CD1c-positive myeloid dendritic cell (primary cell): Measurements from ENCODE around the gene ACSS2.
A peak's percentile ranks its signal among the peaks of the same experiment; 100 is the strongest.

Experiments used
- DNase-seq: peaks from one replicate; pipeline ENCODE4 v3.0.0-alpha.2; 2016; ENCODE audit errors: extremely low spot score

ACSS2 gene

GRCh38 chr20:34915131-34915530 is 38.7 kb downstream of the ACSS2 start:
- no peak for DNase-seq

GRCh38 chr20:34915749-34916455 is 39.5 kb downstream of the ACSS2 start:
- no peak for DNase-seq

- DNase-seq = no peak
Measured at GRCh38 chr20:34916774-34917354, 40.5 kb downstream of the ACSS2 start.

- no peak for DNase-seq
Measured at GRCh38 chr20:34920055-34920454, 43.6 kb downstream of the ACSS2 start.

GRCh38 chr20:34921436-34921835 is 45.0 kb downstream of the ACSS2 start:
- DNase-seq = no peak

- DNase-seq = no peak
Measured at GRCh38 chr20:34922654-34923381, 46.4 kb downstream of the ACSS2 start.

- no peak for DNase-seq
Measured at GRCh38 chr20:34923414-34923813, 47.0 kb downstream of the ACSS2 start.

GRCh38 chr20:34925341-34925740 is 48.9 kb downstream of the ACSS2 start:
- DNase-seq = no peak

GRCh38 chr20:34925981-34926380 is 49.6 kb downstream of the ACSS2 start:
- no peak for DNase-seq

GRCh38 chr20:34926581-34926980 is 50.2 kb downstream of the ACSS2 start:
- no peak for DNase-seq

- no peak for DNase-seq
Measured at GRCh38 chr20:34927736-34928135, 51.3 kb downstream of the ACSS2 start.

- no peak for DNase-seq
Measured at GRCh38 chr20:34928411-34928810, 52.0 kb downstream of the ACSS2 start.

- no peak for DNase-seq
Measured at GRCh38 chr20:34931771-34932170, 55.4 kb downstream of the ACSS2 start.

- DNase-seq = peak; percentile 87
Measured at GRCh38 chr20:34938466-34939163, 62.2 kb downstream of the ACSS2 start.

- peak; percentile 44 for DNase-seq
Measured at GRCh38 chr20:34940081-34940481, 63.7 kb downstream of the ACSS2 start.

GRCh38 chr20:34941226-34941625 is 64.8 kb downstream of the ACSS2 start:
- peak; percentile 53 for DNase-seq

GRCh38 chr20:34942301-34942700 is 65.9 kb downstream of the ACSS2 start:
- no peak for DNase-seq

- DNase-seq = no peak
Measured at GRCh38 chr20:34943808-34944567, 67.6 kb downstream of the ACSS2 start.

- DNase-seq = no peak
Measured at GRCh38 chr20:34945315-34946077, 69.1 kb downstream of the ACSS2 start.

GRCh38 chr20:34946661-34947060 is 70.2 kb downstream of the ACSS2 start:
- DNase-seq = no peak

GRCh38 chr20:34947336-34947735 is 70.9 kb downstream of the ACSS2 start:
- DNase-seq = no peak
